Head of caudate nucleus (tissue), 42 donors: ENCODE measurements around the gene ENG.
A peak's percentile ranks its signal among the peaks of the same experiment; 100 is the strongest.
"Not testable (repeated sequence)": the region's sequence is repeated elsewhere in the genome, so short reads cannot be mapped to it uniquely, and the experiment has no call there.

Experiments used
- DNase-seq, 42 donors: peaks; one replicate each; pipeline versions ENCODE4 v3.0.0 to v3.0.0-alpha.2; 2020 to 2021; ENCODE audit warnings: mixed read lengths in 7 of 42
- intact Hi-C: fragments of 100-400 bp; cut with DNase I; formaldehyde crosslinking; loops from one replicate; pipeline ENCODE4 v1.15.0; 2022

Gene ENG

DNA sequence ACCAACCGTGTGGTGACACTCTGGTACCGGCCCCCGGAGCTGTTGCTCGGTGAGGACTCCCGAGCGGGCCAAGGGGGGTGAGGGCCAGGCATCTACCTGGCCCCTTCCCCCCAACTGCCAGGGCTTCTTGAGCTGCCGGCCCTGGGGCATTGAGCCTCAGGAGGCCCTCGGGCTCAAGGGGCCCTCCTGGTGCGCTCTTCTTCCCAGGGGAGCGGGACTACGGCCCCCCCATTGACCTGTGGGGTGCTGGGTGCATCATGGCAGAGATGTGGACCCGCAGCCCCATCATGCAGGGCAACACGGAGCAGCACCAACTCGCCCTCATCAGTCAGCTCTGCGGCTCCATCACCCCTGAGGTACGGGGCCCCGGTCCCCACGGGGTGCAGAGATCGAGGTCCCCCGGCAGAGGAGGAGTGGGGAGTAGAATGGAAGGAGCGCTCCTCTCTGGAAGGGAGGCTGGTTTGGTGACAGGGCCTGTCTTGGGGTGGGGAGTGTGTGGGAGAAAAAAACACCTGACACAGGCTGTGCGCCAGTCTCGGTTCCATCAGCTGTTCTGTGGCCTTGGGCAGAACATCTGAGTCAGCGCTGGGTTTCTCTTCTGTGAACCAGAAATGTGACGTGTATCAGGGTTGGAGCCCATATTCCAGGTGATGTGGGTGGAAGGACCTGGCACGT lies 66.0 kb downstream of the ENG start:
- intact Hi-C loops: loop anchor here (10.0 kb wide), 1 partner anchor 126 kb away; the partner anchor contains the start of gene ST6GALNAC4
- DNase-seq: peak; percentile 22 to 88 (median 62)

- intact Hi-C loops: loop anchor here (2.0 to 10.0 kb wide), 2 partner anchors 52 to 128 kb away; partner anchors contain the start of genes ST6GALNAC4 and TOR2A
- DNase-seq: no peak
Measured at GRCh38 chr9:127786773-127787104, 67.7 kb downstream of the ENG start.

DNA sequence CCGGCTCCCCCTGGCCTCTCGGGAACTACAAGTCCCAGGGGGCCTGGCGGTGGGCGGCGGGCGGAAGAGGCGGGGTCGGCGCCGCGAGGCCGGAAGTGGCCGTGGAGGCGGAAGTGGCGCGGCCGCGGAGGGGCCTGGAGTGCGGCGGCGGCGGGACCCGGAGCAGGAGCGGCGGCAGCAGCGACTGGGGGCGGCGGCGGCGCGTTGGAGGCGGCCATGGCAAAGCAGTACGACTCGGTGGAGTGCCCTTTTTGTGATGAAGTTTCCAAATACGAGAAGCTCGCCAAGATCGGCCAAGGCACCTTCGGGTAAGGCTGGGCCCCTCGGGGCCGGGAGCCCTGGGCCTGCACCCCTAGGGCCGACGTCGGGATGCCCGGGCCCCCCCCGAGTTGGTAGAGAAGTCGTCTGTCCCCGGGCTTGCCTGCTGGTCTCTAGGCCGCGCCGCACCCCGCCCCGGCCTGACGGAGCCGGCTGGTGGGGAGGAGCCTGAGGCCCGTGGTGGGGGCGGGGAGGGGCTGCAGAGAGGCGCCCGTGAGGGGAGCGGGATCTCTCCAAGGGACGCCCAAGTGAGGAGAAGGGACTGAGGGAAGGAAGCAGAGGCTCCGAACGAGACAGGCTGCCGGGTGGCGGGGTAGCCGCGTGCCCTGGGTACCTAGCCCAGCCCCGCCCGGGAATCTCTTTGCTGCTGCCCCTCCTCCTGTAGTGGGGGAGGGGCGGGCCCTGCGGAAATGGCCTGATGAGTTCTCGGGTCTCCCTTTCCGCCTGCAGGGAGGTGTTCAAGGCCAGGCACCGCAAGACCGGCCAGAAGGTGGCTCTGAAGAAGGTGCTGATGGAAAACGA lies 68.3 kb downstream of the ENG start, which contains the start of gene CDK9:
TSS of gene CDK9 (plus strand) at position 102 of the 840 bp plus-strand sequence. CDS start at position 217, 115 bp downstream.
- DNase-seq: peak; percentile 69 to 96 (median 92)
- intact Hi-C loops: loop anchor here (2.0 to 10.0 kb wide), 2 partner anchors 51 to 129 kb away; partner anchors contain the start of genes ST6GALNAC4 and TOR2A

- intact Hi-C loops: loop anchor here (10.0 kb wide), 1 partner anchor 130 kb away; the partner anchor contains the start of gene ST6GALNAC4
- peak; percentile 61 to 95 (median 87) for DNase-seq
Measured at GRCh38 chr9:127785023-127785932, 69.2 kb downstream of the ENG start.

- intact Hi-C loops: loop anchor here (10.0 kb wide), 1 partner anchor 131 kb away; the partner anchor contains the start of gene ST6GALNAC4
- DNase-seq: peak in 15 of 42 donors; percentile 11 to 49 (median 33)
Measured at GRCh38 chr9:127783111-127784008, 71.1 kb downstream of the ENG start.

DNA sequence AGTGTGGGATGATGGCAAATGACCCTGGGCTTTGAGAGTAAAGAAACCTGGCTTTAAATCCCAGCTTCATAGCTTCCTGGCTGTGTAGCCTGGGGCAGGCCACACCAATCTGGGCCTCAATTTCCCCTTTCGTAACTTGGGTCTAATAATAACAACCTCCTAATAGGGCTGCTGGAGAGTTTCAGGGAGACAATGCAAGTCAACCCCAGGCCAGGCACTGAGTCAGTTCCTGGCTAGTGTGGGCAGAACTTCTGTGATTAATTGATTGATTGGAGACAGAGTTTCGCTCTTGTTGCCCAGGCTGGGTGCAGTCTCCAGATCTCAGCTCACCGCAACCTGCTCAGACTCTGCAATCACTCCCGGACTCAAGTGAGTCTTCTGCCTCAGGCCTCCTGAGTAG lies 72.7 kb downstream of the ENG start:
- intact Hi-C loops: loop anchor here (10.0 kb wide), 1 partner anchor 133 kb away; the partner anchor contains the start of gene ST6GALNAC4
- DNase-seq: no peak

DNA sequence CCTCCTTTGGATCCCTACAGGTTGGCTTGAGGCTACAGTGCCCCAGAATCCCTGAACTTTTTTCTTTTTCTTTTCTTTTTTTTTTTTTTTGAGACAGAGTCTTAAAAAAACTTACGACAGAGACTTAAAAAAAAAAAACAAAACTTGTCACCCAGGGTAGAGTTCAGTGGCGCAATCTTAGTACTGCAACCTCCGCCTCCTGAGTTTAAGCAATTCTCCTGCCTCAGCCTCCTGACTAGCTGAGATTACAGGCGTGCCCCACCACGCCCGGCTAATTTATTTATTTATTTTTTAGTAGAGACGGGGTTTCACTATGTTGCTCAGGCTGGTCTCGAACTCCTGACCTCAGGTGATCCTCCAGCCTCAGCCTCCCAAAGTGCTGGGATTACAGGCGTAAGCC lies 73.5 kb downstream of the ENG start:
- intact Hi-C loops: loop anchor here (10.0 kb wide), 1 partner anchor 134 kb away; the partner anchor contains the start of gene ST6GALNAC4
- DNase-seq: not testable (repeated sequence)

GRCh38 chr9:127780126-127780885 lies 74.2 kb downstream of the ENG start:
- intact Hi-C loops: loop anchor here (10.0 kb wide), 1 partner anchor 134 kb away; the partner anchor contains the start of gene ST6GALNAC4
- peak in 41 of 42 donors; percentile 19 to 83 (median 60) for DNase-seq

DNA sequence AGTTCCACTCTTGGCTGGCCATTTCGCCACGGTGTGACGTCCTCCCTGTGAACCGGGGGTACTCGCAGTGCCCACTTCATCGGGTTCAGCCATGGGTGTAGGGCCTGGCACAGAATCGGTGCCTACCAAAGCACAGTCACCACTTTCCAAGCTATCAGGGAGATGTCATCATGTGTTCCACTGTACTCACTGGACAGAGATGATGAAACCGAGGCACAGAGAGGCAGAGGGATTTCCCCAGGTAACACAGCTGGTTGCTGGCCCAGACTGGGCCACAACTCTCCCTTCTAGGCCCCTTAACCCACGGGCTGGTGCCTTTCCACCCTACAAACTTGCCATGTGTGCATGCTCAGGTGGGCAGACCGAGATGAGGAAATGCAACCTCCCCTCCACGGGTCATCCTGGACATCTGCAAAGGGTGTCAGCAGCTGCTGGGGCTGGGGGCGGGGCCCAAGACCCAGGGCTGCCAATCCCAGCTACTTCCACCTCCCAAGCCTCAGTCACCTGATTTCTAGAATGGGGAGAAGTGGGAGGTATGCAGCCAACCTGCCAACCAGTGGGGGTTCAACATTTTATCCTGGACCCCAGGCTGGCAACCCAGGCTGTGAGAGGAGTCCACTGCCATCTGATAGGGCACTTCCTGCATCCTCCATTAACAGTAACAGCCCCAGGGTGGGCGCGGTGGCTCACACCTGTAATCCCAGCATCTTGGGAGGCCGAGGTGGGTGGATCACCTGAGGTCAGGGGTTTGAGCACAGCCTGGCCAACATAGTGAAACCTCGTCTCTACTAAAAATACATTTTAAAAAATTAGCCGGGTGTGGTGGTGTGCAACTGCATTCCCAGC lies 75.1 kb downstream of the ENG start:
- intact Hi-C loops: no loop called here
- DNase-seq: peak in 1 of 42 donors; percentile 27

GRCh38 chr9:127778280-127779135 lies 76.0 kb downstream of the ENG start, which contains the start of gene SH2D3C:
Gene SH2D3C (minus strand): TSS chr9:127778666. CDS start chr9:127778627, 39 bp downstream.
- intact Hi-C loops: no loop called here
- DNase-seq: peak in 6 of 42 donors; percentile 26 to 50 (median 32)

DNA sequence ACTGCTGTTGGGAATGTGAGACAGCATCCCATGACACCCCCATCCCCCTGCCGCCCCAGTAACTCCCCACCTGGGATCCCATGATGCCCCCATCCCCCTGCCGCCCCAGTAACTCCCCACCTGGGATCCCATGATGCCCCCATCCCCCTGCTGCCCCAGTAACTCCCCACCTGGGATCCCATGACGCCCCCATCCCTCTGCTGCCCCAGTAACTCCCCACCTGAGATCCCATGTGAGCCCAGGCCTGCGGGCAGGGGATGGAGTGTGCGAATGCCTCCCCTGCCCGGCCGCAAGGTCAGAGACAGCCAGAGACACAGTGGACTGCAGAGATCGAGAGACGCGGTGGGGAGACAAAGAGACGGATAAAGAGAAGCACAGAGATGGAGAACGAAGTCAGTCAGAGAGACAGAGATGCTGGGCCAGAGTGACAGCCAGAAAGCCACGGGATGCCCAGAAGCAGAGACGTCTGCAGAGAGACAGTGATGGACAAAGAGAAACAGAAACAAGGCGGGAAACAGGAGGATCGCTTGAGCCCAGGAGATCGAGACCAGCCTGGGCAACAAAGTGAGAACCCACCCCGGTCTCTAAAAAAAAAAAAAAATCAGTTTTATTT lies 77.0 kb downstream of the ENG start:
- DNase-seq: no peak
- intact Hi-C loops: no loop called here

- intact Hi-C loops: no loop called here
Measured at GRCh38 chr9:127776924-127777289, 77.6 kb downstream of the ENG start.

DNA sequence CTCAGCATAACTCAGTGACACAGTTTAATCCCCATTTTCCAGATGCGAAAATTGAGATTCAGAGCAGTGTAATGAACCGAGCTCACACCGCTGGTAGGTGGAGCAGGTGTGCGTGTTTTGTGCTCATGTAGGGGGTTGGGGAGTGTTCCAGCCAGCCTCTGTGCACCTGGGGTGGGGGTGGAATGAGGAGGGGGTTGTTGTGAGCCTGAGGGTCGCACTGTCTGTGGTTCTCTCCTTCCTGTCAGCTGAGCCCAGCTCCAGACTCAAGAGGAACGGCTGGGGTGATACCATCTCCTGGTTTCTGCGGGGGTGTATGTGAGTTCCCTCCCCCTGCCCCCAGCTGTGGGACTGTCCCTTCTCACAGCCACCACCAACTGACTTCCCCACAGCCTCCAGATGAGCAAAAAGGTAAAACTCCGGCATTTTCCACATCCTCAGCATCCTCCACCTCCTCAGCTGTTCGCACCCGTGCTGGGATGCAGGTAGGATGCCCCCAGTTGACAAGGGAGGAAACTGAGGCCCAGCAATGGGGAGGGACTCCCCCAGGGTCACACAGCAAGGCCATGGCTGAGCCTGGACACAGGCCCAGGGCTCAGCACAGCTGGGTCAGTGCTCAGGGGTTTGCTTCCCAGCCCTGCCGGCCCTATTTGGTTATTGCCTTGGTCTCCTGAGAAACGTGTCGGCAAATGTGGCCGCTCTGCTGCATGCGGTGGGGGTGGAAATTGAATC lies 78.1 kb downstream of the ENG start:
- intact Hi-C loops: no loop called here

More at GRCh38 chr9:127776924-127777289, 77.6 kb downstream of the ENG start:
- DNase-seq: no peak

GRCh38 chr9:127773981-127774380 lies 80.5 kb downstream of the ENG start:
- DNase-seq: no peak
- intact Hi-C loops: no loop called here

More for the DNA sequence above, 78.1 kb downstream of the ENG start:
- peak in 18 of 42 donors; percentile 8 to 64 (median 37) for DNase-seq
